Hepatocyte (in vitro differentiated cells): ENCODE data around the gene ZFR2.

ENCODE experiments used
- CTCF ChIP-seq: fragments of 200-600 bp; sonication (generic); IDR thresholded peaks from 2 replicates; pipeline ENCODE4 v1.5.1; 2016; ENCODE audit warnings: antibody characterized with exemption, mild to moderate bottlenecking; ENCODE audit not compliant: poor library complexity
- EZH2 ChIP-seq: fragments of 200-600 bp; sonication (generic); IDR thresholded peaks from 2 replicates; pipeline ENCODE4 v1.6.1; 2016; ENCODE audit warnings: antibody characterized with exemption, mild to moderate bottlenecking, borderline replicate concordance
- EZH2phosphoT487 ChIP-seq: fragments of 200-600 bp; sonication (generic); IDR thresholded peaks from one replicate; pipeline ENCODE4 v1.6.1; 2018; ENCODE audit warnings: antibody characterized with exemption, mild to moderate bottlenecking, low read depth, moderate library complexity; ENCODE audit not compliant: unreplicated experiment, severe bottlenecking

- no peak for TF ChIP-seq CTCF
- TF ChIP-seq EZH2 = no peak
- no peak for TF ChIP-seq EZH2phosphoT487
These were observed 19.1 kb downstream of the ZFR2 start for GRCh38 chr19:3849787-3850186.
